ENCODE data around the gene WDR89.

DNA sequence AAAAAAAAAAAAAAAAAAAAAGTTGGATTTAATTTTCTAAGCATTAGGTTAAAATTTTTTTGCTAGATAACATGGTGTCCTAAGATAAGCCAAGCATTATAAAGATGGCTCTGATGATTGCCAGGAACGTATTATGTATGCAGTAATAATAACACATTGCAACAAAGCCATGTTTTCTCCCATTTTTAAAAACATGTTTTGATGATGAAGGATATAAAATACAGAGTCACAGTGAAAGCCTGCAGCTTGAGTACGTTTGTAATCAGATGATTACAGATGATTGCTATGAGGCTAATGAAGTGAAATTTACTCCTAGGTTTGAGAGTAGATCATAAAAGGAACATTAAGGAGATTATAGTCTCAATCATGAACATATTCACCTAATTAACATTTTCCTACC, 13.3 kb upstream of the WDR89 start:
- TF ChIP-seq RARB (CRISPR knock-in tag; IDR thresholded peaks at IDR 0.05), result no peak
- TF ChIP-seq, protein P1, sequence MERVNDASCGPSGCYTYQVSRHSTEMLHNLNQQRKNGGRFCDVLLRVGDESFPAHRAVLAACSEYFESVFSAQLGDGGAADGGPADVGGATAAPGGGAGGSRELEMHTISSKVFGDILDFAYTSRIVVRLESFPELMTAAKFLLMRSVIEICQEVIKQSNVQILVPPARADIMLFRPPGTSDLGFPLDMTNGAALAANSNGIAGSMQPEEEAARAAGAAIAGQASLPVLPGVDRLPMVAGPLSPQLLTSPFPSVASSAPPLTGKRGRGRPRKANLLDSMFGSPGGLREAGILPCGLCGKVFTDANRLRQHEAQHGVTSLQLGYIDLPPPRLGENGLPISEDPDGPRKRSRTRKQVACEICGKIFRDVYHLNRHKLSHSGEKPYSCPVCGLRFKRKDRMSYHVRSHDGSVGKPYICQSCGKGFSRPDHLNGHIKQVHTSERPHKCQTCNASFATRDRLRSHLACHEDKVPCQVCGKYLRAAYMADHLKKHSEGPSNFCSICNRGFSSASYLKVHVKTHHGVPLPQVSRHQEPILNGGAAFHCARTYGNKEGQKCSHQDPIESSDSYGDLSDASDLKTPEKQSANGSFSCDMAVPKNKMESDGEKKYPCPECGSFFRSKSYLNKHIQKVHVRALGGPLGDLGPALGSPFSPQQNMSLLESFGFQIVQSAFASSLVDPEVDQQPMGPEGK (CRISPR knock-in tag; IDR thresholded peaks at IDR 0.05; ENCODE audit: borderline replicate concordance), result no peak
- TF ChIP-seq TOX (CRISPR knock-in tag; IDR thresholded peaks at IDR 0.05; ENCODE audit: borderline replicate concordance), result no peak
- no peak for TF ChIP-seq ISL1 (CRISPR knock-in tag; IDR thresholded peaks at IDR 0.05)
- TF ChIP-seq ZNF565 (CRISPR knock-in tag; conservative IDR thresholded peaks at IDR 0.05; ENCODE audit: low read depth), result no peak
- no peak for TF ChIP-seq SNAI2 (CRISPR knock-in tag; IDR thresholded peaks at IDR 0.05)
- TF ChIP-seq, protein P2, sequence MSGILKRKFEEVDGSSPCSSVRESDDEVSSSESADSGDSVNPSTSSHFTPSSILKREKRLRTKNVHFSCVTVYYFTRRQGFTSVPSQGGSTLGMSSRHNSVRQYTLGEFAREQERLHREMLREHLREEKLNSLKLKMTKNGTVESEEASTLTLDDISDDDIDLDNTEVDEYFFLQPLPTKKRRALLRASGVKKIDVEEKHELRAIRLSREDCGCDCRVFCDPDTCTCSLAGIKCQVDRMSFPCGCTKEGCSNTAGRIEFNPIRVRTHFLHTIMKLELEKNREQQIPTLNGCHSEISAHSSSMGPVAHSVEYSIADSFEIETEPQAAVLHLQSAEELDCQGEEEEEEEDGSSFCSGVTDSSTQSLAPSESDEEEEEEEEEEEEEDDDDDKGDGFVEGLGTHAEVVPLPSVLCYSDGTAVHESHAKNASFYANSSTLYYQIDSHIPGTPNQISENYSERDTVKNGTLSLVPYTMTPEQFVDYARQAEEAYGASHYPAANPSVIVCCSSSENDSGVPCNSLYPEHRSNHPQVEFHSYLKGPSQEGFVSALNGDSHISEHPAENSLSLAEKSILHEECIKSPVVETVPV (CRISPR knock-in tag; IDR thresholded peaks at IDR 0.05), result no peak
- no peak for TF ChIP-seq ZNF70 (CRISPR knock-in tag; IDR thresholded peaks at IDR 0.05)
- no peak for TF ChIP-seq ARNTL (CRISPR knock-in tag; IDR thresholded peaks at IDR 0.05; ENCODE audit: borderline replicate concordance, low read depth)
